Stimulated activated CD8-positive, alpha-beta memory T cell treated with anti-CD3 and anti-CD28 coated beads, Interleukin-2, amount 100 ng/mL, for 1 hour (primary cell): ENCODE measurements around the gene GJB2.

Source experiments
- DNase-seq, 2 donors: peaks; one replicate each; pipeline ENCODE4 v3.0.0-alpha.2; 2020; ENCODE audit warnings: low read depth in 2 of 2

The GJB2 gene

DNA sequence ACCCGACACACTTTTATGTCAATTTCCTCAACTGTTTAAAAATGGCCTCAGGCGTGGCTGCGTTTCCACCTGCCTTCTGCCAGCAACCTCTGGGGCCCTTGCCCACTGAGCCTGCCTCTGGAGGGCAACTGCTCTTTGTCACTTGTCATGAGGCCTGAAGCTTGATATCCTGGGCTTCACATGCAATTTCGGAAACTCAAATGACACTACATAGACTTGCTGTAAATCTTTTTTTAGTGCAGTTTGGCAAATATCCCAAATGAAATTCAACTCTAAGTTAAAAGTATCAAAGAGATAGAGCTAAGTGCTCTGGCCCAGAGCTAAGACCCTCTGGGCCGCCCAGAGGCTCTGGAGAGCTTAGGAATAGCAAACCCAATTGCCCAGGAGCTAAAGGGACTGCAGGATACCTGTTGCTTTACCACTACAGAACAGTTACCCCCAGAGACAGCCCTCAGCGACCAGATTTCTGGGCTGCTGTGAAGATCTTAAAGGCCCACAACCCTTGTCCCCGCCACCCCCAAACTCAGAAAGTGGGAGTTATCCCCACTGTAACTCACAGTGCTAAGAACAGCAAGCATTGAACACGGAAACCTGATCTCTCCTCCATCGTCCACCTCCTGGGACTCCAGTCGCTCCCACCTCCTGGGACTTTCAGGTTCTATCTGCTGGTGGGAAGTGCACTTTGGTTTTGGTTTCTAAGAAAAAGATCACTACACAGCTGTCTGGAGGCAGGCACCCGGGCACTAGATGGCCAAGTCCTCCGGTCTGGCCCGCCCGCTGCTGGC is 51.3 kb downstream of the GJB2 start:
- DNase-seq = no peak

DNA sequence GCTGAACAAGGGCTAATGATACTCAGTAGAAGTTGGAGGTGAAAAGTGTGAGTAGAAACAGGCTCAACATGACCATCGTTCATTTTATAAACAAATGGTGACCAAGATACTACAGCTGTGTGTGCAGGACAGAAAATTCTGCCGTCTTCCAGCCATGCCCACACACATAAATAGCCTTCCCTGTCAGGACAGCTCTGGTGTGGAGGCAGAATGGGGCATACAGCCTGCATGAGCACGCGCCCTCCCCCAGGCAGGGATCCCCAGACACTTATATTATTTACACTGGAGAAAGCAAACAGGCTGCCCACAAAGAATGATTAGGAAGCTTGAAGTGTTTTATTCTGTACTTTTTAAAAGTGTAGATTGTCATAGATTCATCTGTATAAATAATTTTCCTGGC is 52.3 kb downstream of the GJB2 start:
- no peak for DNase-seq

DNA sequence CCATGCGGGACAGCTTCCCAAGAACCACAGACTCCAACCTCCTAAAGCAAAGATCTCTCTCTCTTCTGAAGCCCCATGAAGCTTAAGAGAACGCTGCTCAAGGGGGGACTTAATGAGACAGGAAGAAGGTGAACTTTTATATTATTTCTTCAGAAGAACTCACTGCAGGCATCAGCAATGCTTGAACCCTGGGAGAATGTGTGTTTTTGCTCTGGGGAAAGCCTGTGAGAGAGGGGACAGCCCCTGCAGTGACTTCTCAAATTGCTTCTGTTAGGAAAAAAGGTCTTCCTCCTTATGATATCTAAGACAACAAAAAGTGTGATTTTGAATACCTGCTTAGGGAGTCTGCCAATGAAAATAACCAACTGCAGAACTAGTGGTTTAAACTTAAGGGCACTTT is 54.9 kb downstream of the GJB2 start:
- DNase-seq = no peak
